Cardiac fibroblast (primary cell): Measurements from ENCODE around the gene SUCO.
"Not testable (repeated sequence)": the region's sequence is repeated elsewhere in the genome, so short reads cannot be mapped to it uniquely, and the experiment has no call there.

ENCODE experiments used
- DNase-seq, 2 donors: peaks; one replicate each; pipeline versions ENCODE4 v3.0.0 to v3.0.0-alpha.2; 2010; ENCODE audit warnings: low read depth in 2 of 2
- H3K4me3 ChIP-seq, 2 donors: replicated peaks in 1 of 2; 1 replicate in 1 of 2; 2 replicates in 1 of 2; pipeline ENCODE4 v1.5.1; 2011; ENCODE audit warnings: low read depth in 2 of 2, low read length in 2 of 2, mild to moderate bottlenecking in 2 of 2, moderate library complexity in 1 of 2
- TF ChIP-seq, protein P1 (sequence below): IDR thresholded peaks from one replicate; pipeline ENCODE4 v1.5.1; 2011; ENCODE audit warnings: low read depth, mild to moderate bottlenecking, low read length, inconsistent platforms

Gene SUCO

GRCh38 chr1:172613294-172613693, 80.3 kb downstream of the SUCO start:
- peak in 1 of 2 donors; percentile 58 for DNase-seq
- H3K4me3 ChIP-seq: no peak overlapping the region
- TF ChIP-seq, protein P1, sequence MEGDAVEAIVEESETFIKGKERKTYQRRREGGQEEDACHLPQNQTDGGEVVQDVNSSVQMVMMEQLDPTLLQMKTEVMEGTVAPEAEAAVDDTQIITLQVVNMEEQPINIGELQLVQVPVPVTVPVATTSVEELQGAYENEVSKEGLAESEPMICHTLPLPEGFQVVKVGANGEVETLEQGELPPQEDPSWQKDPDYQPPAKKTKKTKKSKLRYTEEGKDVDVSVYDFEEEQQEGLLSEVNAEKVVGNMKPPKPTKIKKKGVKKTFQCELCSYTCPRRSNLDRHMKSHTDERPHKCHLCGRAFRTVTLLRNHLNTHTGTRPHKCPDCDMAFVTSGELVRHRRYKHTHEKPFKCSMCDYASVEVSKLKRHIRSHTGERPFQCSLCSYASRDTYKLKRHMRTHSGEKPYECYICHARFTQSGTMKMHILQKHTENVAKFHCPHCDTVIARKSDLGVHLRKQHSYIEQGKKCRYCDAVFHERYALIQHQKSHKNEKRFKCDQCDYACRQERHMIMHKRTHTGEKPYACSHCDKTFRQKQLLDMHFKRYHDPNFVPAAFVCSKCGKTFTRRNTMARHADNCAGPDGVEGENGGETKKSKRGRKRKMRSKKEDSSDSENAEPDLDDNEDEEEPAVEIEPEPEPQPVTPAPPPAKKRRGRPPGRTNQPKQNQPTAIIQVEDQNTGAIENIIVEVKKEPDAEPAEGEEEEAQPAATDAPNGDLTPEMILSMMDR: no peak

GRCh38 chr1:172616195-172616594, 83.2 kb downstream of the SUCO start:
- TF ChIP-seq, protein P1: no peak
- DNase-seq: no peak
- H3K4me3 ChIP-seq: no peak overlapping the region

GRCh38 chr1:172616636-172617035, 83.7 kb downstream of the SUCO start:
- TF ChIP-seq, protein P1: no peak
- H3K4me3 ChIP-seq: no peak overlapping the region
- no peak for DNase-seq

DNA sequence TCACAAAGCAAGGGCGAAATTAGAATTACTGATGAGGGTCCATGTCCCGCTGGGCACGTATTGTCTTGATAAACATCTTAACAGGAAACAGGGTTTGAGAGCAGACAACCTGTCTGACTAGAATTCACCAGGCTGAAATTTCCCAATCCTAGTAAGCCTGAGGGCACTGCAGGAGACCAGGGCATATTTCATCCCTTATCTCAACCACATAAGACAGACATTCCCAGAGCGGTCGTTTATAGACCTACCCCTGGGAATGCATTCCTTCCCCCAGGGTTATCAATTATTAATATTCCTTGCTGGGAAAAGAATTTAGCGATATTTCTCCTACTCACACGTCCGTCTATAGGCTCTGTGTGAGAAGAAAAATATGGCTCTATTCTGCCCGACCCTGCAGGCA, 87.7 kb downstream of the SUCO start:
- not testable (repeated sequence) for H3K4me3 ChIP-seq, DNase-seq

DNA sequence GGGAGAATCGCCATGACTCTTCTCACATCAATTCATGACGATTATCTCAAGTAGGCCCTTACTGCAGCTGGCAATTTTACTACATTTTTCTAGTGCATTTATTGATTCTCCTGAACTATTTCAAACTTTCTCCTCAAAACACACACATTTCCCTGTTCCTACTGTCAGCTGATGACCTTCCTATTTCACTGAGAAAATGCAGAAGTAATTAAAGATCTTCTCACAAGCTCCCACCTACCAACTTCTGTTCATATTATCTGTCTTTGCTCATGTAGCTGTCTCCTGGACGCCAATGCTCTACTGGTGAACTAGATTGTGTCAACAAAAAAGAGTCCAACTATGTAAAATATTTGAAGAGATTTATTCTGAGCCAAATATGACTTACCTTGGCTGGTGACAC, 89.6 kb downstream of the SUCO start:
- TF ChIP-seq, protein P1: no peak
- H3K4me3 ChIP-seq: no peak overlapping the region
- DNase-seq: no peak

GRCh38 chr1:172623748-172624147, 90.8 kb downstream of the SUCO start:
- no peak overlapping the region for H3K4me3 ChIP-seq

DNA sequence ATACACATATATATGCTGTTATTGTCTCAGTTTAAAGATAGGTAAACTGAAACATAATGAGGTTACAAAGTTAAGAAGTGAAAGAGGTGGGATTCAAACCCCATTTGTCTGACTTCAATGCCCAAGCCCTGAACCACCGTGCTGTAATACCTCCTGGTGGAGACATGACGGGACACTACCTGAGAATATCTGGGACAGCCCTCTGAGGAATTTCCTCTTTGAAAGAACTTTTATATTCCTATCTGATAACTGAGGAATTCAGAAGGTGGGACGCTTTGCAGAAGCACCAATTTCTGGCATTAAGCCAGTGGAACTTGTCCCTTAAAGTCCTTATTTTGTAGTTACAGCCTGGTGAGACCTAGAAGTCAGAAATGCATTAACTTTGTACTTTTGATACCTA, 93.9 kb downstream of the SUCO start:
- TF ChIP-seq, protein P1: no peak
- DNase-seq: no peak
- no peak overlapping the region for H3K4me3 ChIP-seq

More at GRCh38 chr1:172623748-172624147, 90.8 kb downstream of the SUCO start:
- DNase-seq: no peak
- TF ChIP-seq, protein P1: no peak
